ENCODE data around the gene TXK. TPM values are rescaled to one million over a fixed set of nuclear protein-coding genes. Genes with fewer than 3 reads are reported as not detected.

The TXK gene
- total and polyA plus RNA-seq, 10 of the 15 experiments (the other 5 are each of a cell fraction or from before 2014, with no cell fraction given) = 0.44 to 2.9 (median 1.4) TPM

- Histone ChIP-seq H3K27me3 (replicated peaks in 1 of 2; ENCODE audit: control insufficient read depth in 2 of 2, insufficient read depth in 2 of 2, low read length in 1 of 2) (no peaks in the 10 kb centered on the region), H3K4me2 (ENCODE audit: control insufficient read depth, insufficient read depth) (peak overlapping the region; percentile 28), H3K36me3 (ENCODE audit: control insufficient read depth in 2 of 2, insufficient read depth in 2 of 2, low read length in 1 of 2) (peaks cover 15 to 45% of the 10 kb centered on the region in 2 experiments), H3K9ac (ENCODE audit: control insufficient read depth, insufficient read depth, low read length) (no peak overlapping the region), H3K27ac (ENCODE audit: control insufficient read depth, insufficient read depth) (peak overlapping the region; percentile 48), H3K9me3 (replicated peaks; ENCODE audit: control insufficient read depth, insufficient read depth, low read length) (no peaks in the 10 kb centered on the region), H3K79me2 (ENCODE audit: control insufficient read depth, insufficient read depth, low read length) (no peaks in the 10 kb centered on the region), H3K4me1 (ENCODE audit: control insufficient read depth, insufficient read depth, low read length) (peaks cover 17% of the 10 kb centered on the region), H3K4me3 (no peak overlapping the region), H4K20me1 (ENCODE audit: control insufficient read depth, insufficient read depth) (no peaks in the 10 kb centered on the region), H2AFZ (ENCODE audit: control insufficient read depth, low read depth, low read length) (no peak overlapping the region)
- no TSS peak for BruUV-seq (replicated peaks)
- in situ Hi-C loops (cut with MboI) = no loop called here
- 35% methylated on average over 3 of the region's 3 CpGs for WGBS (ENCODE audit: insufficient coverage, insufficient replicate concordance, low lambda C conversion rate, missing lambda C conversion rate)
- ChIA-PET CTCF (interaction anchor here (0.8 to 5.5 kb wide), 15 partner anchors 10 to 151 kb away, joined by 3 to 71 read pairs (median 5); no protein-coding TSS in a partner anchor), RAD21 (ENCODE audit: unreplicated experiment) (interaction anchor here (1.0 to 4.3 kb wide), 12 partner anchors 9 to 136 kb away, joined by 3 to 20 read pairs (median 4); no protein-coding TSS in a partner anchor), SMC1A (ENCODE audit: uncharacterized antibody, unreplicated experiment) (interaction anchor here (0.6 to 4.9 kb wide), 17 partner anchors 10 to 205 kb away, joined by 3 to 50 read pairs (median 4); no protein-coding TSS in a partner anchor), POLR2A (interaction anchor here (0.5 to 1.5 kb wide), 5 partner anchors 11 to 684 kb away, joined by 3 to 8 read pairs (median 4); no protein-coding TSS in a partner anchor)
- TF ChIP-seq PAX5 (IDR thresholded peaks at IDR 0.05; ENCODE audit: borderline replicate concordance, low read depth, low read length) (0 out of 2 replicates have a peak, but pooled peaks have one; percentile 52), CREB1 (IDR thresholded peaks at IDR 0.05; ENCODE audit: low read depth) (no peak), ZNF384 (IDR thresholded peaks at IDR 0.05; ENCODE audit: borderline replicate concordance, low read depth, low read length) (0 out of 2 replicates have a peak, but pooled peaks have one; percentile 59), RELA (IDR thresholded peaks at IDR 0.05; ENCODE audit: borderline replicate concordance, partially characterized antibody) (no peak), SPI1 (IDR thresholded peaks at IDR 0.05; ENCODE audit: borderline replicate concordance, insufficient read depth, low read depth, low read length) (peak; percentile 69; the same call in 1 of the 2 replicates), POLR2AphosphoS5 (IDR thresholded peaks at IDR 0.05; ENCODE audit: low read length) (0 out of 2 replicates have a peak, but pooled peaks have one; percentile 9), IKZF2 (IDR thresholded peaks at IDR 0.05) (peak in 1 of 2 experiments; percentile 28; a peak in 2 of 4 replicates), CTCF (IDR thresholded peaks at IDR 0.05 in 2 of 3, conservative IDR thresholded peaks at IDR 0.05 in 1 of 3; ENCODE audit: control insufficient read depth in 2 of 3, extremely low read depth in 1 of 3, insufficient read depth in 1 of 3, low read depth in 3 of 3, low read length in 3 of 3) (no peak), NFIC (IDR thresholded peaks at IDR 0.05; ENCODE audit: low read depth, low read length) (peak; percentile 52; the same call in 1 of the 2 replicates), RUNX3 (IDR thresholded peaks at IDR 0.05; ENCODE audit: low read length) (peak; percentile 61), IKZF1 (conservative IDR thresholded peaks at IDR 0.05) (peak; percentile 29; the same call in 1 of the 2 replicates), MEF2B (IDR thresholded peaks at IDR 0.05; ENCODE audit: partially characterized antibody, poor library complexity, severe bottlenecking) (no peak), MTA2 (IDR thresholded peaks at IDR 0.05; ENCODE audit: low read depth) (peak; percentile 44; the same call in 1 of the 2 replicates)
- TF ChIP-seq, protein P1, sequence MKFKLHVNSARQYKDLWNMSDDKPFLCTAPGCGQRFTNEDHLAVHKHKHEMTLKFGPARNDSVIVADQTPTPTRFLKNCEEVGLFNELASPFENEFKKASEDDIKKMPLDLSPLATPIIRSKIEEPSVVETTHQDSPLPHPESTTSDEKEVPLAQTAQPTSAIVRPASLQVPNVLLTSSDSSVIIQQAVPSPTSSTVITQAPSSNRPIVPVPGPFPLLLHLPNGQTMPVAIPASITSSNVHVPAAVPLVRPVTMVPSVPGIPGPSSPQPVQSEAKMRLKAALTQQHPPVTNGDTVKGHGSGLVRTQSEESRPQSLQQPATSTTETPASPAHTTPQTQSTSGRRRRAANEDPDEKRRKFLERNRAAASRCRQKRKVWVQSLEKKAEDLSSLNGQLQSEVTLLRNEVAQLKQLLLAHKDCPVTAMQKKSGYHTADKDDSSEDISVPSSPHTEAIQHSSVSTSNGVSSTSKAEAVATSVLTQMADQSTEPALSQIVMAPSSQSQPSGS (IDR thresholded peaks at IDR 0.05; ENCODE audit: low read length) = peak; percentile 37; the same call in 1 of the 2 replicates
- TF ChIP-seq, protein P2, sequence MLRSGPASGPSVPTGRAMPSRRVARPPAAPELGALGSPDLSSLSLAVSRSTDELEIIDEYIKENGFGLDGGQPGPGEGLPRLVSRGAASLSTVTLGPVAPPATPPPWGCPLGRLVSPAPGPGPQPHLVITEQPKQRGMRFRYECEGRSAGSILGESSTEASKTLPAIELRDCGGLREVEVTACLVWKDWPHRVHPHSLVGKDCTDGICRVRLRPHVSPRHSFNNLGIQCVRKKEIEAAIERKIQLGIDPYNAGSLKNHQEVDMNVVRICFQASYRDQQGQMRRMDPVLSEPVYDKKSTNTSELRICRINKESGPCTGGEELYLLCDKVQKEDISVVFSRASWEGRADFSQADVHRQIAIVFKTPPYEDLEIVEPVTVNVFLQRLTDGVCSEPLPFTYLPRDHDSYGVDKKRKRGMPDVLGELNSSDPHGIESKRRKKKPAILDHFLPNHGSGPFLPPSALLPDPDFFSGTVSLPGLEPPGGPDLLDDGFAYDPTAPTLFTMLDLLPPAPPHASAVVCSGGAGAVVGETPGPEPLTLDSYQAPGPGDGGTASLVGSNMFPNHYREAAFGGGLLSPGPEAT (IDR thresholded peaks at IDR 0.05; ENCODE audit: low read depth) = peak; percentile 49; the same call in 1 of the 2 replicates
- intact Hi-C loops (cut with micrococcal nuclease; ENCODE audit: unreplicated experiment) = no loop called here
- FAIRE-seq (no peak), DNase-seq (ENCODE audit: low read depth, low spot score) (peak; percentile 53), ATAC-seq (peak; percentile 89)
Observed at GRCh38 chr4:48138936-48139335, 4.9 kb upstream of the TXK start.

All from GM12878 (cell line).